Transverse colon (tissue), 4 donors: ENCODE measurements around the gene GBP5.

Source experiments
- CTCF ChIP-seq, 5 experiments: fragments of 200-600 bp in 3 of 5; fragments of 450-650 bp in 2 of 5; sonication (generic) in 3 of 5; IDR thresholded peaks; 1 replicate in 2 of 5; 2 replicates in 3 of 5; pipeline ENCODE4 v1.5.1; 2016 to 2017; ENCODE audit warnings: antibody characterized with exemption in 5 of 5, inconsistent platforms in 3 of 5, mild to moderate bottlenecking in 2 of 5, moderate library complexity in 1 of 5
- EP300 ChIP-seq: sonication (generic); formaldehyde crosslinking; IDR thresholded peaks from one replicate; pipeline ENCODE4 v1.6.1; 2017; ENCODE audit warnings: antibody characterized with exemption, low read depth
- POLR2AphosphoS5 ChIP-seq, 3 donors: sonication (generic); formaldehyde crosslinking; IDR thresholded peaks; one replicate each; pipeline ENCODE4 v1.6.1; 2016; ENCODE audit warnings: antibody characterized with exemption in 3 of 3

GRCh38 chr1:89309828-89310227 is 37.2 kb upstream of the GBP5 start:
- no peak for TF ChIP-seq EP300
- no peak for TF ChIP-seq POLR2AphosphoS5 (IDR thresholded peaks at IDR 0.05)
- TF ChIP-seq CTCF (IDR thresholded peaks at IDR 0.05): no peak
